ENCODE data around the gene TMTC1. TPM values are rescaled to one million over a fixed set of nuclear protein-coding genes. Genes with fewer than 3 reads are reported as not detected.

Gene TMTC1
- total and polyA plus RNA-seq, 2 of the 8 experiments (the other 6 are each of a cell fraction or from before 2014, with no cell fraction given): 15.4 to 20.8 TPM

DNA sequence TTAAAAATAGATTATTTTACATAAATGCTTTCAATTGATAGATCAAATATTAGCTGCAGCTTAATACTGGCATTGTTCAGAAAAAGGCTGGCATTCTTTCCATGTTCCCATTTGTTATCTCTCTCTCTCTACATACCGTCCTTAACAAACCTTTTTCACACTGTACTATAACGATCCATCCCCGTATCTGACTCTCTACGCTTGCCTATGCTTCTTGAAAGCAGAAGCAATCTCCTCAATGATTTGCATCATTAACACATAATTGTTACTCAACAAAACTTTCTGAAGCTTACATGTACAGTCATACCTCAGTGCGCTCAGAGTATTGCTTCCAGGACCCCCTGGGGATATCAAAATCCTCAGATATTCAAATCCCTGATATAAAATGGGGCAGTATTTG is 89.7 kb downstream of the TMTC1 start:
- no peak overlapping the region for H3K4me2 ChIP-seq (ENCODE audit: insufficient read depth in 1 of 2, low read depth in 2 of 2, low read length in 2 of 2)
- H3K23me2 ChIP-seq (ENCODE audit: low read depth, low read length): no peaks in the 10 kb centered on the region
- no peaks in the 10 kb centered on the region for H4K20me1 ChIP-seq (replicated peaks in 1 of 2; ENCODE audit: control insufficient read depth in 1 of 2, insufficient read depth in 2 of 2, low read length in 2 of 2)
- H2BK5ac ChIP-seq (ENCODE audit: low read depth, low read length): no peak overlapping the region
- no peak overlapping the region for H2BK12ac ChIP-seq (ENCODE audit: low read depth, low read length)
- no peak overlapping the region for H2BK20ac ChIP-seq (ENCODE audit: low read length)
- H3K4ac ChIP-seq (replicated peaks; ENCODE audit: insufficient read length, low read depth, low read length): no peak overlapping the region
- H3K14ac ChIP-seq (ENCODE audit: insufficient read length): no peak overlapping the region
- H3K79me1 ChIP-seq (ENCODE audit: low read depth, low read length): no peaks in the 10 kb centered on the region
- no peak overlapping the region for H2BK120ac ChIP-seq (replicated peaks; ENCODE audit: low read depth, low read length)
- ChIA-PET CTCF (ENCODE audit: partially characterized antibody) (interaction anchor here (1.3 kb wide), 1 partner anchor 10 kb away, joined by 4 read pairs; no protein-coding TSS in a partner anchor), POLR2A (ENCODE audit: partially characterized antibody) (interaction anchor here (1.3 kb wide), 1 partner anchor 90 kb away, joined by 3 read pairs; the partner anchor contains the start of gene TMTC1)
- H4K91ac ChIP-seq (replicated peaks; ENCODE audit: insufficient read length, low read length): no peak overlapping the region
- 88 to 100% methylated on average over 4 to 5 of the region's 5 CpGs for WGBS, 2 experiments (ENCODE audit: extremely low coverage in 1 of 2, insufficient coverage in 1 of 2, insufficient read length in 1 of 2, insufficient replicate concordance in 2 of 2, low coverage in 1 of 2, low lambda C conversion rate in 2 of 2, missing lambda C conversion rate in 1 of 2)
- no peaks in the 10 kb centered on the region for H3K27me3 ChIP-seq (replicated peaks in 1 of 4; ENCODE audit: control insufficient read depth in 3 of 4, extremely low read depth in 1 of 4, insufficient read depth in 3 of 4, low read length in 3 of 4)
- H3K56ac ChIP-seq (replicated peaks; ENCODE audit: insufficient read length, low read depth, low read length): no peak overlapping the region
- no peak overlapping the region for H2AK5ac ChIP-seq (ENCODE audit: low read depth, low read length)
- H2AFZ ChIP-seq (ENCODE audit: low read length): no peak overlapping the region
- H3K9me3 ChIP-seq (ENCODE audit: insufficient read depth in 2 of 2, low read depth in 1 of 2, low read length in 1 of 2): no peaks in the 10 kb centered on the region
- H3K79me2 ChIP-seq (ENCODE audit: control insufficient read depth in 1 of 2, insufficient read depth in 2 of 2, low read length in 2 of 2): no peaks in the 10 kb centered on the region
- H3K23ac ChIP-seq (ENCODE audit: insufficient read length): no peak overlapping the region
- peaks cover 0 to 13% (median 7%) of the 10 kb centered on the region in 4 experiments; a peak in 3 of 7 replicates for H3K4me1 ChIP-seq (replicated peaks in 1 of 4; ENCODE audit: control insufficient read depth in 3 of 4, insufficient read depth in 4 of 4, low read length in 3 of 4)
- H3K36me3 ChIP-seq (ENCODE audit: control insufficient read depth in 2 of 4, insufficient read depth in 4 of 4, low read length in 3 of 4): no peaks in the 10 kb centered on the region
- no peak overlapping the region for H3K18ac ChIP-seq (ENCODE audit: extremely low read depth, low read length)
- FAIRE-seq (no peak), DNase-seq (ENCODE audit: low read depth in 1 of 2, low spot score in 2 of 2) (no peak)
- H2BK15ac ChIP-seq (ENCODE audit: low read length): no peak overlapping the region
- no peak overlapping the region for H4K5ac ChIP-seq (ENCODE audit: insufficient read length, low read depth, low read length)
- no peak overlapping the region for H3K9ac ChIP-seq (replicated peaks in 1 of 4; ENCODE audit: extremely low read depth in 1 of 4, low read depth in 3 of 4, low read length in 3 of 4)
- H4K8ac ChIP-seq (ENCODE audit: extremely low read depth, insufficient read depth, low read length): no peak overlapping the region
- no peak overlapping the region for H3K27ac ChIP-seq (ENCODE audit: low read depth, low read length)
- no peak overlapping the region for H3K4me3 ChIP-seq (ENCODE audit: extremely low read depth in 1 of 4, insufficient read depth in 2 of 4, low read depth in 3 of 4, low read length in 4 of 4)
- no peak for TF ChIP-seq ZNF274 (IDR thresholded peaks at IDR 0.05; ENCODE audit: borderline replicate concordance, extremely low read depth, low read length)
- no peak for TF ChIP-seq EP300 (IDR thresholded peaks at IDR 0.05; ENCODE audit: borderline replicate concordance in 1 of 2, low read depth in 2 of 2, low read length in 2 of 2)
- no peak for TF ChIP-seq TCF12 (IDR thresholded peaks at IDR 0.05; ENCODE audit: low read depth, low read length)
- no peak for TF ChIP-seq SIX5 (IDR thresholded peaks at IDR 0.05; ENCODE audit: low read depth, low read length)
- TF ChIP-seq JUN (IDR thresholded peaks at IDR 0.05; ENCODE audit: low read depth, low read length): no peak
- TF ChIP-seq POLR2A (IDR thresholded peaks at IDR 0.05; ENCODE audit: control extremely low read depth in 1 of 2, low read depth in 2 of 2, low read length in 2 of 2): no peak
- TF ChIP-seq BCL11A (IDR thresholded peaks at IDR 0.05; ENCODE audit: low read depth in 2 of 2, low read length in 2 of 2): no peak
- no peak for TF ChIP-seq BRCA1 (IDR thresholded peaks at IDR 0.05; ENCODE audit: low read depth, low read length)
- no peak for TF ChIP-seq MAFK (IDR thresholded peaks at IDR 0.05; ENCODE audit: low read depth, low read length)
